Effector memory CD4-positive, alpha-beta T cell (primary cell): Measurements from ENCODE around the gene BRF1.

Experiments used
- DNase-seq, 3 donors: peaks; one replicate each; pipeline ENCODE4 v3.0.0-alpha.2; 2020
- H3K27ac ChIP-seq: 2 replicates; pipeline ENCODE4 v1.7.0; 2013; ENCODE audit warnings: mild to moderate bottlenecking, low read length, moderate library complexity; ENCODE audit not compliant: insufficient read depth, poor library complexity, severe bottlenecking
- H3K27me3 ChIP-seq: replicated peaks from 2 replicates; pipeline ENCODE4 v1.7.0; 2013; ENCODE audit warnings: mild to moderate bottlenecking, low read length; ENCODE audit not compliant: insufficient read depth, control insufficient read depth, poor library complexity, severe bottlenecking
- H3K36me3 ChIP-seq: 2 replicates; pipeline ENCODE4 v1.7.0; 2013; ENCODE audit warnings: mild to moderate bottlenecking, low read length, moderate library complexity; ENCODE audit not compliant: control insufficient read depth, insufficient read depth
- H3K4me1 ChIP-seq: 2 replicates; pipeline ENCODE4 v1.7.0; 2013; ENCODE audit warnings: low read length, mild to moderate bottlenecking; ENCODE audit not compliant: control insufficient read depth, insufficient read depth, poor library complexity, severe bottlenecking
- H3K4me3 ChIP-seq: 2 replicates; pipeline ENCODE4 v1.7.0; 2013; ENCODE audit warnings: low read length, low read depth, mild to moderate bottlenecking; ENCODE audit not compliant: insufficient read depth, poor library complexity, severe bottlenecking
- H3K9me3 ChIP-seq: 2 replicates; pipeline ENCODE4 v1.7.0; 2013; ENCODE audit warnings: mild to moderate bottlenecking, low read length, moderate library complexity; ENCODE audit not compliant: control insufficient read depth

Gene BRF1

GRCh38 chr14:105185973-105186372 lies 114.8 kb downstream of the BRF1 start:
- H3K9me3 ChIP-seq = no peaks in the 10 kb centered on the region
- no peak overlapping the region for H3K4me3 ChIP-seq
- H3K27me3 ChIP-seq = no peaks in the 10 kb centered on the region
- H3K27ac ChIP-seq = no peak overlapping the region
- no peak for DNase-seq
- no peaks in the 10 kb centered on the region for H3K36me3 ChIP-seq
- peaks cover 8% of the 10 kb centered on the region for H3K4me1 ChIP-seq

- no peak for DNase-seq
- Histone ChIP-seq H3K4me3 (no peak overlapping the region), H3K36me3 (no peaks in the 10 kb centered on the region), H3K4me1 (peaks cover 13% of the 10 kb centered on the region), H3K27ac (no peak overlapping the region), H3K9me3 (no peaks in the 10 kb centered on the region), H3K27me3 (no peaks in the 10 kb centered on the region)
Observed at GRCh38 chr14:105185001-105185400, 115.8 kb downstream of the BRF1 start.

GRCh38 chr14:105184461-105184860 lies 116.3 kb downstream of the BRF1 start:
- H3K27me3 ChIP-seq = no peaks in the 10 kb centered on the region
- no peak overlapping the region for H3K4me3 ChIP-seq
- no peak overlapping the region for H3K27ac ChIP-seq
- peaks cover 13% of the 10 kb centered on the region for H3K4me1 ChIP-seq
- H3K9me3 ChIP-seq = no peaks in the 10 kb centered on the region
- no peak for DNase-seq
- no peaks in the 10 kb centered on the region for H3K36me3 ChIP-seq

- no peaks in the 10 kb centered on the region for H3K27me3 ChIP-seq
- no peaks in the 10 kb centered on the region for H3K36me3 ChIP-seq
- no peak overlapping the region for H3K4me3 ChIP-seq
- H3K9me3 ChIP-seq = no peaks in the 10 kb centered on the region
- no peak for DNase-seq
- H3K4me1 ChIP-seq = peaks cover 13% of the 10 kb centered on the region
- no peak overlapping the region for H3K27ac ChIP-seq
Observed at GRCh38 chr14:105182296-105183020, 118.3 kb downstream of the BRF1 start.

- no peak for DNase-seq
- no peaks in the 10 kb centered on the region for H3K36me3 ChIP-seq
- H3K27ac ChIP-seq = no peak overlapping the region
- no peaks in the 10 kb centered on the region for H3K27me3 ChIP-seq
- H3K4me1 ChIP-seq = peaks cover 13% of the 10 kb centered on the region
- H3K9me3 ChIP-seq = no peaks in the 10 kb centered on the region
- H3K4me3 ChIP-seq = no peak overlapping the region
Observed at GRCh38 chr14:105181549-105182295, 119.1 kb downstream of the BRF1 start.

- no peaks in the 10 kb centered on the region for H3K27me3 ChIP-seq
- H3K27ac ChIP-seq = no peak within 1 kb of the TSS
- H3K9me3 ChIP-seq = no peaks in the 10 kb centered on the region
- no peaks in the 10 kb centered on the region for H3K36me3 ChIP-seq
- H3K4me3 ChIP-seq = peak within 1 kb of the TSS; percentile 44
- DNase-seq = peak; percentile 76 to 87 (median 85)
- peaks cover 13% of the 10 kb centered on the region for H3K4me1 ChIP-seq
Observed at GRCh38 chr14:105180592-105181548, 119.9 kb downstream of the BRF1 start, which contains the start of gene NUDT14. TSS of gene NUDT14 (minus strand) at chr14:105181312. CDS start at chr14:105181209, 103 bp downstream.

- Histone ChIP-seq H3K27me3 (no peaks in the 10 kb centered on the region), H3K4me3 (no peak overlapping the region), H3K36me3 (no peaks in the 10 kb centered on the region), H3K9me3 (no peaks in the 10 kb centered on the region), H3K4me1 (peaks cover 24% of the 10 kb centered on the region), H3K27ac (no peak overlapping the region)
- no peak for DNase-seq
Observed at GRCh38 chr14:105179191-105179590, 121.6 kb downstream of the BRF1 start.

- Histone ChIP-seq H3K36me3 (no peaks in the 10 kb centered on the region), H3K27ac (no peak overlapping the region), H3K4me3 (no peak overlapping the region), H3K27me3 (no peaks in the 10 kb centered on the region), H3K9me3 (no peaks in the 10 kb centered on the region), H3K4me1 (peaks cover 28% of the 10 kb centered on the region)
- DNase-seq = no peak
Observed at GRCh38 chr14:105178868-105179140, 122.0 kb downstream of the BRF1 start.

GRCh38 chr14:105178069-105178867 lies 122.5 kb downstream of the BRF1 start:
- Histone ChIP-seq H3K4me1 (peaks cover 28% of the 10 kb centered on the region), H3K36me3 (no peaks in the 10 kb centered on the region), H3K27ac (no peak overlapping the region), H3K27me3 (no peaks in the 10 kb centered on the region), H3K4me3 (no peak overlapping the region), H3K9me3 (no peaks in the 10 kb centered on the region)
- no peak for DNase-seq
